GM19468 (cell line): ENCODE measurements around the gene KNDC1.
"Not testable (repeated sequence)": the region's sequence is repeated elsewhere in the genome, so short reads cannot be mapped to it uniquely, and the experiment has no call there.

ENCODE experiments used
- ATAC-seq: cut with Tn5 transposase; IDR thresholded peaks from one replicate; pipeline ENCODE4 v1.9.1; 2021; ENCODE audit warnings: mild to moderate bottlenecking, moderate library complexity, moderate number of reproducible peaks; ENCODE audit not compliant: unreplicated experiment; ENCODE audit errors: extremely low read depth

KNDC1 gene

DNA sequence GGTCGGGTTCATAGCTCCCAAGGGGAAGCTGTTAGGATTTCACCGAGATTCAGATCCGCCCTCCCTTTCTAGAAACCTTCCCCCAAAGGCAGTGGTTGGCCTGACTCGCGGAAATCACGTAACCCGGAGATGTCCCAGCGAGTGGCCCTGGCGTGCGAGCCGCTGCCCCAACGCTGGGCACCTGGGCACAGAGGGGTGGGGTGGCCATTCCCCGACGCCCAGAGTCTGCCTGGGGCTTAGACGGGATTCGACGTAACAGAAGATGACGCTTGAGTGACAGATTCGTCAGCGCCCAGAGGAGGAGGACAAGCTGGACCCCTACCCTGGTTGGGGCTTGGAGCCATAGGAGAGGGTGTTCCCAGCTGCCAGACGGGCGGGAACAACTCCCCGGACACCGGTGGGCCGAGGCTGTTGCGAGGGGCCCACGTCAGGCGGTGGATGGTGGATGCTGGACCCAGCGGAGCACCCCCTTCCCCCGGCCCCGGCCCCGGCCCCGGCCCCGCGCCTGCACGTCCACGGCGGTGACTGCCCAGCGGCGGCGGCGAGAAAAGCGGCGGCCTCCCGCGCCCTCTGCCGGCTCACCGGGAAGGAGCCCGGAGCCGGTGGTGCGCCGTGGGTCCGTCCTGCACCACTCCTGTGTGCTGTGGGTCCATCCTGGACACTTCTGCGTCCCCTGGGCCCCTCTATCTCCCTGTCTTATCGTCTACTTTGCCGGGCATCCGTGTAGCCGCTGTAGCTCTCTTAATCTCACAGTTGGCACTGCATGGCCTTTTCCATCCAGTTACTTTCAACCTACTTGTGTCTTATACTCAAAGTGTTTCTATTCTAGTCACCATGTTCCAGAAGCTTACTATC, 35.4 kb upstream of the KNDC1 start:
- no peak for ATAC-seq

DNA sequence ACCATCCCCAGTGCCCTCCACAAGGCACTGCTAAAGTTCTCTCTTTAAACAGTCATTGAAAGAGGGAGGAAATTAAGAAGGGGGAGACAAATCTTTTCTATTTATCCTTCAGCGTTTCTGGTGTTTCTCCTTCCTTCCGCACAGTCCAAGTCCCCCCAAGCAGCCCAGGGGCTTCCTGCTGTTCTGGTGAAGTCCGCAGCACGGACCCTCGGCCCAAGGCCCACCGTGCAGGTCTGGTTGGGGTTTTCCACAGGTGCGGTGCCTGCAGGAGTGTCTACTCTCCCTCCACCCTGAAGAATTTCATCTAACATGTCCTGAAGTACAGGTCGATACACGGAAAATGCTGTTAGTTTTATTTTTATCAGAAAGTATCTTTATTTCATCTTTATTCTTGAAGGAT, 34.1 kb upstream of the KNDC1 start:
- no peak for ATAC-seq

DNA sequence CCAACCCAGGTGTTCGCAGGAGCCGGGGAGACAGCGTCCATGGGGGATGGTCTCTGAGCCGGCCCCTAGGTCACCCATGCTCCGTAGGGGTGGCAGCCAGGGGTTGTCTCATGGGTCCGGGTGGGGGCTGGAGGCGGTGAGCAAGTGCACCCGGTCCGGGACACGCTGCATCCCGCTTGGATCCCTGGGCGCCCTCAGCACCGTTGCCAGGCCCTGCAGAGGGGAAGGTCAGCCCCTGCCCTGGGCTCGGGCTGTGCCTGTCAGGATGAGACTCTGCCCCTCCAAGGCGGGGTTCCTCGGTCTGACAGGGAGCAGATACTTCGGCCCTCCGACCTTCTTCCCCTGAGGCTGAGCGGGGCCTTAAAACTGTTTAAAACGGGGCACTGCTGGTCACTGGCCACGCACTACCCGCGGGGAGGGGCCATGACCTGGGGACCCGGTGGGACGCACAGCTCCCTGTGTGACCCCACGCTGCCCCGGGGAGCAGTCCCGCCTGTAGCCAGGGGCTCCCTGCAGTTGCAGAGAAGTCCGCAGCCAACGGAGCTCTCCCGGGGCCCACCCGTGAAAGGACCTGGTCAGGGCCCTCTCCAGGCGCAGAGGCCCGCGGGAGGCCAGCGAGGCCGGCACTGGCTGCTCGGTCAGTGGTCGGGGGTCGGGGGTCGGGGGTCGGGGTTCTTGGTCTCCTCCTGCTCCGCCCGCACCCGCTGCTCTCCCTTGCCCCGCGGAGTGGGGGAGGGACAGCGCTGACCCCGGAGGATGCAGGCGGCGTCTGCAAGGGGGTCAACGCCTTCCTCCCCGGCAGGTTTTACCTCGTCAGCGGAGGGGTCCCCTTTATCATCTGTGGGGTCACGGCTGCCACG, 33.4 kb upstream of the KNDC1 start:
- ATAC-seq: no peak

DNA sequence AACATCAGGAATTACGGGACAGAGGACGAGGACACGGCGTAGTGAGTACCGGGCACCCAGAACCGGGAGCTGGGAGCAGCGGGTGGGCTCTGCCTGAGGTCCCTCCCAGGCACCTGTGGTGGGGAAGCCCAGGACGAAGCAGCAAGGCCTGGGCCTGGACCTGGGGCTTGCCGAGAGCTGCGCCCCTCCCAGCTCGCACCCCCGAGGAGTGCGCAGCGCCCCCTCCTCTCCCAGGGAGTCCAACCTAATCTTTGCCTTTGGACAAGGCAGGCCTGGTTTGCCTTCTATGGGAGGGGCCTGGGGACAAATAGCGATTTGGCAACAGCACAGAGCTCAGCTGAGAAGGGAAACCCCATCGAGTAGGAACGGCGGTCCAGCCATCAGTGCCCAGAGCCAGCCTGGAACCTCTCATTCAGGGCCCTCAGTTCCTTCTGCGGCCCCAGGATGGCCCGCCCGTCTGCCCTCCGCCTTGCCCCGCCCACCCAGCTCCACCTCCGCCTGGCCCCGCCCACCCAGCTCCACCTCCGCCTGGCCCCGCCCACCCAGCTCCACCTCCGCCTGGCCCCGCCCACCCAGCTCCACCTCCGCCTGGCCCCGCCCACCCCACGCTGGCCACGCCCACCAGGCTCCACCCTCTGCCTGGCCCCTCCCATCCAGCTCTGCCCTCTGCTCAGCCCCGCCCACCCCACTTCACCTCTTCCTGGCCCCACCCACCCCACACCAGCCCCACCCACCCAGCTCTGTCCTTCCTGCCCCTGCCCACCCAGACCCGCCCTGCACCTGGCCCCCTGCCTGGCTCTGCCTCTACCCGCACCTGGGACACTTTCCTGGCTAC, 32.5 kb upstream of the KNDC1 start:
- no peak for ATAC-seq

DNA sequence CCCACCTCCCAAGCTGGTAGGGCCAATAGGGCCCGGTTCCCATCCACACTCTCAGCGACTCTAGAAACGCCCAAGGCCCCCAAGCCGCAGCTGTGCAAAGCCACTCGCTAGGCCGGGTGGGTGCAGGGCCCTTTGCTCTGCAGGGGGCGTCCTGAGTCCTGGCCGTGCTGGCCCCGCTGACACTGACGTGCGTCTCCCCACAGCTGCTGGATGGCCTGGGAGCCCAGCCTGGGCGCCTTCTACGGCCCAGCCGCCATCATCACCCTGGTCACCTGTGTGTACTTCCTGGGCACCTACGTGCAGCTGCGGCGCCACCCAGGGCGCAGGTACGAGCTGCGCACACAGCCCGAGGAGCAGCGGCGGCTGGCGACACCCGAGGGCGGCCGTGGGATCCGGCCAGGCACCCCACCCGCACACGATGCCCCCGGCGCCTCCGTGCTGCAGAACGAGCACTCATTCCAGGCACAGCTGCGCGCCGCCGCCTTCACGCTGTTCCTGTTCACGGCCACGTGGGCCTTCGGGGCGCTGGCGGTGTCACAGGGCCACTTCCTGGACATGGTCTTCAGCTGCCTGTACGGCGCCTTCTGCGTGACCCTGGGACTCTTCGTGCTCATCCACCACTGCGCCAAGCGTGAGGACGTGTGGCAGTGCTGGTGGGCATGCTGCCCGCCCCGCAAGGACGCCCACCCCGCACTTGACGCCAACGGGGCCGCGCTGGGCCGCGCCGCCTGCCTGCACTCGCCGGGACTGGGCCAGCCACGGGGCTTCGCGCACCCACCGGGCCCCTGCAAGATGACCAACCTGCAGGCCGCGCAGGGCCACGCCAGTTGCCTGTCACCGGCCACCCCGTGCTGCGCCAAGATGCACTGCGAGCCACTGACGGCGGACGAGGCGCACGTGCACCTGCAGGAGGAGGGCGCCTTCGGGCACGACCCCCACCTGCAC, 31.6 kb upstream of the KNDC1 start:
- no peak for ATAC-seq

DNA sequence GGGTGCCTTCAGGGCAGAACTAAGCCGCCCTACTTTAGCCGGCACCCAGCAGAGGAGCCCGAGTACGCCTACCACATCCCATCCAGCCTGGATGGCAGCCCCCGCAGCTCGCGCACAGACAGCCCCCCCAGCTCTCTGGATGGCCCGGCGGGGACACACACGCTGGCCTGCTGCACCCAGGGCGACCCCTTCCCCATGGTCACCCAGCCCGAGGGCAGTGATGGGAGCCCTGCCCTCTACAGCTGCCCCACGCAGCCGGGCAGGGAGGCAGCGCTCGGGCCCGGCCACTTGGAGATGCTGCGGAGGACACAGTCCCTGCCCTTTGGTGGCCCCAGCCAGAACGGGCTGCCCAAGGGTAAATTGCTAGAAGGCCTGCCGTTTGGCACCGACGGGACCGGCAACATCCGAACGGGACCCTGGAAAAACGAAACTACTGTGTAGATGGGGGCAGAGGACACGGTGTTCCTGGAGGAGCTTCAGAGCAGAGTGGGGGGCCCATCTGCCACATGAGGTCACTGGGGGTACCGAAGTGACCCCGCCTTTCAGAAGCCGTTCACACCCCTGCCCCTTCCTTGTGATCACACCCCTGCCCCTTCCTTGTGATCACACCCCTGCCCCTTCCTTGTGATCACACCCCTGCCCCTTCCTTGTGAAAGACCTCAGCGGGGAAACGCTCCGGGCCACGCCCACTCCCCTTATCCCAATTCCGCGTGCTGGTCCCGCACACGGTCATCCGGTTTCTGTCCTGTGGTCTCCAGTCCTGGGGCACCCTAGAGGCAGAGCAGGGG, 30.8 kb upstream of the KNDC1 start:
- no peak for ATAC-seq

DNA sequence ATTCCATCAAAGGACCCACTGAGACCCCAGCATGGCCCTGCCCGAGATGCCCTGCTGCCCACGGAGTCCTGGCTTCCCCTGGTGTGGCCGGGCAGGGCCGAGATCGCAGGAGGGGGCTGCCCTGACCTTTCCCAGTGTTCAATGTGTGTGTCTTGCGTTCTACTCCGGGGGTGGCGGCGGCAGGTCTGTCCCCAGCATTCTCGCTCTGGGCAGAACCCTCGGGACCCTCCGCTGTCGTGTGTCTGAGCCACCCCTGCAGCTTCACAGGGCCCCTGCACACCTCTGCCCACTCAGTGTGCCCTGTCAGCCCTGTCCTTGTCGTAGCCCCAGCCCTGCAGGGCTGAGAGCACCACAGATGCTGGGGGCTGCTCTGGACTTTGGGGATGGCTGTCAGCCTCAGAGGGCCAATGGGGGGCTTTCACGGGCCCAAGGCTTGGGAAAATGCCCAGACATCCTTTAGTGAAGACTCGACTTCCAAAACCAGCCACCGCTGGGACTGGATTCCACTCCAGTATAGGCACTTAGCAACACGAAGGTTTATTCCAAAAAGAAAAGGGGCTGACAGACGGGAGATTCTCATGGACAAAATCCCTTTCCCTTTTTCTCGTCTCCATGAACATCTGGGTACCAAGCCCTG, 30.0 kb upstream of the KNDC1 start:
- ATAC-seq: no peak

DNA sequence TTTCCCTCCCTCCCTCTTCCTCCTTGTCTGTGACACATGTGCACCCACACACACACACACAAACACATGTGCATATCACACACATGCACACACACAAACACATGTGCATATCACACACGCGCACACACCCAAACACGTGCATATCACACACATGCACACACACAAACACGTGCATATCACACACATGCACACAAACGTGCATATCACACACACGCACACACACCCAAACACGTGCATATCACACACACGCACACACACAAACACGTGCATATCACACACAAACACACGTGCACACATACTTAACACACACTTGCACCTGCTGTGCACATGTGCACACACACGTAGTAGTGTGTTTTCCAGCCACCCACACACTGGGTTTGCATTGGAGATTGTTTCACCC, 29.4 kb upstream of the KNDC1 start:
- ATAC-seq: no peak

DNA sequence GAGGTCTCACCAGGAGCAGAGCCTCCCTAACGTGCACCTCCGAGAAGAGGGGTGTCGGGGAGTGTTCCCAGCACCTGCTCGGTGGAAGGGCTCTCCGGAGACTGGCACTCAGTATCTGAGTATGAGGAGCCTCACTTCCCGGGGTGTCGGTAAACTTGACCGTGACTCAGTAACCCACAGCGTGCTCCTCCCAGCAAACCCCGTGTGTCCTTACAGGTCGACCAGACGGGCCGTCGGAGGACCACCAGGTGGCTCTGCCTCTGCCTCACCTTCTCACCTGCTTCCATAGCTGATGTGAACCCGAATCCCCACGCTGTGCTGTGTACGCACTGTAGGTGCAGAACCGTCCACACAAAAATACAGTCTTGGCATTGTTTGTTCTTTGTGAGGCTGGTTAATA, 29.0 kb upstream of the KNDC1 start:
- ATAC-seq: no peak

DNA sequence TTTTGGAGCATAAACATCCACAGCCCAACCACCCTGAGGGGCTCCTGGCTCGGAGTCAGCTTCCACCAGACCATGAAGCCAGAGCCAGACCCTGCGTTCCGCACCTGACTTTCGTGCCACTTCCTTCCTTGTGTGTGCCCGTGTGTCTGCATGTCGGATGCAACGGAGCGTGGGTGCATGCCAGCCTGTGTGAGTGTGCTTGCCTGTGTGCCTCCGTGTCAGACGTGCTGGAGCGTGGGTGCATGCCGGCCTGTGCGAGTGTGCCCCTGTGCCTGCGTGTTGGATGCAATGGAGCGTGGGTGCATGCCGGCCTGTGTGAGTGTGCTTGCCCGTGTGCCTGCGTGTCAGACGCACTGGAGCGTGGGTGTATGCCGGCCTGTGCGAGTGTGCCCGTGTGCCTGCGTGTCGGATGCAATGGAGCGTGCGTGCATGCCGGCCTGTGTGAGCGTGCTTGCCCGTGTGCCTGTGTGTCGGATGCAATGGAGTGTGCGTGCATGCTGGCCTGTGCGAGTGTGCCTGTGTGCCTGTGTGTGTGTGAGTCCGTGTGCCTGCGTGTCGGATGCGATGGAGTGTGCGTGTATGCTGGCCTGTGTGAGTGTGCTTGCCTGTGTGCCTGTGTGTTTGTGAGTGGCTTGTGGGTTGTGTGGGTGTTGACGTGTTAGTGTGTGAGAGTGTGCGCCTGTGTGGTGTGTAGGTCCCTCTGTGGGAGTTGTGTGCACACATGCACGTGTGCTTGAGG, 28.1 kb upstream of the KNDC1 start:
- ATAC-seq: no peak

DNA sequence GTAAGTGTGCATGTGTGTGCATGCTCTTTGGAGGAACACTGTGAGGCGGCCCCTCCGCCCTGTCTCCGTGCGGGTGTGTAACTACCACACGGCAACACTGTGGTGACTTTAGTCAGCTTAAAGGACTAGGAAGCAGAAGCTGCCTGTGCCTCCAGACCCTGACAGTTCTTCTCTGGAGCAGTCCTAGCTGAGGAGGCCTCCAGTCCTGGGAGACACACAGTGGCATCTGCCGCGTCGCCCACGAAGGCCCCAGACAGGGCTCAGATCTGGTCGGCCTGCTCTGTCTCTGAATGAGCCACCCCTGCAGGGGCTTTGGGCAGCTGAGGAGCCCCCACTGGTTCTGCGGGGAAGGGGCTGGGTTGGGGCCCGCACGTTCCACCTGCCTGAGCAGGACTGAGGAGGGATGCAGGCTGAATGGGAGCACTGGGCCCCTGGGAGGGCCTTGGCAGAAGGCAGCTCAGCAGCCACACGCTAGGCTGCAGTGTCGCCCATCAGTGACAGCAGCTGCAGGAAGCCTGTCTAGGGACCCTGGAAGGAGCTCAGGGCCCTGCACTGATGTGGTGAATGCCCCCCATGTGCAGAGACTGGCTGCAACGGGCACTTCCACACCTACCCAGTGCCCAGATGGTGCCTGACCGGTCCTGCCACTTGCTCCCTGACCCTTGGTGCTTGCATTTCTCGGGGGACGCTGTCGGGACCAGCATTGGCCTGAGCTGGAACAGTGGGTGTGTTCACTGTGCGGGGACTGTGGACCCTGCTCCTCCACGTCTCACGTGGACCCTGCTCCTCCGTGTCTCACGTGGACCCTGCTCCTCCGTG, 27.3 kb upstream of the KNDC1 start:
- no peak for ATAC-seq

DNA sequence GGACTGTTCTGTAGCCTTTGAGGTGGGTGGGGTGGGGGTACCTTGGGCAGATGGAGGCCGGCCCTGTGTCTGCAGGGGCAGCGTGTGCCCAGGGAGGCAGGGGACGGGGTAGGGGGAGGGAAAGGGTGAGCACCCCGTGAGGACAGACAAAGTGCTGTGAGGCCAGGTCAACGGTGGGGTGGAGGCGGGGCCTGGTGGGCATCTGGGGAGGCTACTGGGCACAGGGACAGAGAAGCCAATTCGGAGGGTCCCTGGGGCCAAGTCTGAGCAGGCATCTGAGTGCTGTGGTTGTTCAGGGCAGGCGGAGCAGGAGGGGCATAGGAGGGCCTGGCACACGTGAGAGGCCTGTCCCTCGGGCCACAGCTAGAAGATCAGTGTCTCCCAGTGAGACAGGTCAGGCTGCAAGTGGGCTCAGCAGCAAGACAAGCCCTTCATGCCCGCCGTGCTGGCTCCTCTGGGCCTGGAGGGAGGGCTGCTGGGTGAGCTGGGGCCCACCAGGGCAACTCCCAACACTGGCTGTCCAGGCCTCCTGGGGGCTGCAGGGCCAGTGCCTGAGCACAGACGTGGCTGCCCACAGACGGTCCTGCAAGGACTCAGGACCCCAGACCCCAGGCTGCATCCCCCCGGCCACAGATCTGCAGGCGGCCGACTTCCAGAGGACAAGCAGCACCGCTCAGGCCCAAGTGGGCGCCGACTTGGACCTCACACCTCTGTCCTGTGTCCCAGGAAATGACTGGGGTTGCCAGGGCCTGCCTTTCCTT, 26.4 kb upstream of the KNDC1 start:
- ATAC-seq: no peak

DNA sequence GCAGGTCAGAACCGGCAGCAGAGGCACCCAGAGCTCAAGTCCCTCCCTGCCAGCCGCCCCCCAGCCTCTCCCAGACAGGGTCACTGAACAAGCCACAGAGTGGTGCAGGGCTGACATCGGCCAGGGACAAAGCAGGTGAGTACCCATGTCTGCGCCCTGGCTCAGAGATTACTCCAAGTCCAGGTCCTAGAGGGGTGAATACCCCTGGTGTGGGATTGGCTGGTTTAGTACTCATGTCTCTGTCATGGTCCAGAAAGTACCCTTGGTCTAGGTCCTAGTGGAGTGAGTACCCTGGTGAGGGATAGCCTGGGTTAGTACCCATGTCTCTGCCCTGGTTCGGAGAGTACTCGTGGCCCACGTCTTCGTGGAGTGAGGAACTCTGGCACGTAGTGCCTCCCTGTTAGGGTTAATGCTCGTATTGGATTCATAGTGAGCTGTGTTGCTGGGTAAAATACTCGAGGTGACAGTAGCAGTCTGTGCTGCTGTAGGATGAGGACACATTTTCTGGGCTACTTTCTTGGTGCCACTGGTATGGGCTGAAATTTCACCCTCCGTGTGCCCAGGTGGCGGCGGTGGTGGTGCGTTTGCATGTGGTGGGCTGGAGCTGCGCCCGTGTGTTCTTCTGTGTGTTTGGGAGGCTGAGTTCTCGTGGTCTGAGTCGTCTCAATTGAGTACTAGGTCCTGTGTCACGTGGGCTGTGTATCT, 25.5 kb upstream of the KNDC1 start:
- ATAC-seq: no peak

DNA sequence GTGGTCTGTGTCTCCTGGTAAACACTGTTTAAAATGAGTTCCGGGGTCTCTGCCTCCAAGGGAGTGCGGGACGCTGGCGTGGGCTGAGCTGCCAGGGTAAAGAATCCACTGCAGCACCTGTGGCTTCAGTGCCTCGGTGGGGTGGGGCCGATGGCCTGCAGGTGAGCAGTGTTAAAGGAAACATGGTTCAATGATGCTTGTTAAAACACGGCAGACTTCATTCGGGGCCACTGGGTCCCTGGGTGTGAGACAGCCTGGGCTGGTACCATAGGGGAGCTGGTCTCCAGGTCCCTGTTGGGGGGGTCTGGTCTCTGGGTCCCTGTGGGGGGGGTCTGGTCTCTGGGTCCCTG, 24.9 kb upstream of the KNDC1 start:
- ATAC-seq: no peak

DNA sequence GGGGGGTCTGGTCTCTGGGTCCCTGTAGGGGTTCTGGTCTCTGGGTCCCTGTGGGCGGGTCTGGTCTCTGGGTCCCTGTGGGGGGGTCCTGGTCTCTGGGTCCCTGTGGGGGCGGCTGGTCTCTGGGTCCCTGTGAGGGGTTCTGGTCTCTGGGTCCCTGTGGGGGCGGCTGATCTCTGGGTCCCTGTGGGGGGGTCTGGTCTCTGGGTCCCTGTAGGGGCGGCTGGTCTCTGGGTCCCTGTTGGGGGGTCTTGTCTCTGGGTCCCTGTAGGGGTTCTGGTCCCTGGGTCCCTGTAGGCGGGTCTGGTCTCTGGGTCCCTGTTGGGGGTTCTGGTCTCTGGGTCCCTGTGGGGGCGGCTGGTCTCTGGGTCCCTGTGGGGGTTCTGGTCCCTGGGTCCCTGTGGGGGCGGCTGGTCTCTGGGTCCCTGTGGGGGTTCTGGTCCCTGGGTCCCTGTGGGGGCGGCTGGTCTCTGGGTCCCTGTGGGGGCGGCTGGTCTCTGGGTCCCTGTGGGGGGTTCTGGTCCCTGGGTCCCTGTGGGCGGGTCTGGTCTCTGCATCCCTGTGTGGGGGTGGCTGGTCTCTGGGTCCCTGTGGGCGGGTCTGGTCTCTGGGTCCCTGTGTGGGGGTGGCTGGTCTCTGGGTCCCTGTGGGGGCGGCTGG, 22.4 kb upstream of the KNDC1 start:
- not testable (repeated sequence) for ATAC-seq
